Fibroblast of pulmonary artery (primary cell): ENCODE results near the gene DDX54.

Experiments
- DNase-seq: peaks from one replicate; pipeline ENCODE4 v3.0.0-alpha.2; 2010; ENCODE audit warnings: low read depth
- H3K4me3 ChIP-seq: replicated peaks from 2 replicates; pipeline ENCODE4 v1.5.1; 2011; ENCODE audit warnings: low read depth, mild to moderate bottlenecking, control low read depth, low read length, moderate library complexity
- TF ChIP-seq, protein P1 (sequence below): IDR thresholded peaks from 2 replicates; pipeline ENCODE4 v1.5.1; 2011; ENCODE audit warnings: mild to moderate bottlenecking, control low read depth, low read length, inconsistent platforms; ENCODE audit errors: missing control alignments

Gene DDX54

DNA sequence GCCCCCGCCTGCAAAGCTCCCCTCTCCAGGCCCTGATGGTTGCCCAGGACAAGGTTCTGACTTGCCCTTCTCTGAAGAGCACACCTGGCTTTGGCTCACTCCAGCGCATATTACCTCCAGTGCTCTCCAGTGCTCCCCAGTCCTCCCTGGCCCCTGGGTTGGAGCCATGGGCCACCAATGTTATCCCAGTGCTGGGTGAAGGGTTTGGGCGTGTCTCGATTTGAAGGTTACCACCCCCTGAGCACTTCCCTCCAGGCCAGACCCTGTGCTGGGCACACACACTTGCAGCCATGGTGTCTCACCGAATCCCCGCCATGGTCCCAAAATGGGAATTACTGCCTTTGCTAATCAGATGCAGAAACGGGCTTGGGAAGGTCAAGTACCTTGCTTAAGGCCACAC is 11.3 kb upstream of the DDX54 start:
- no peak for DNase-seq
- no peak overlapping the region for H3K4me3 ChIP-seq
- TF ChIP-seq, protein P1, sequence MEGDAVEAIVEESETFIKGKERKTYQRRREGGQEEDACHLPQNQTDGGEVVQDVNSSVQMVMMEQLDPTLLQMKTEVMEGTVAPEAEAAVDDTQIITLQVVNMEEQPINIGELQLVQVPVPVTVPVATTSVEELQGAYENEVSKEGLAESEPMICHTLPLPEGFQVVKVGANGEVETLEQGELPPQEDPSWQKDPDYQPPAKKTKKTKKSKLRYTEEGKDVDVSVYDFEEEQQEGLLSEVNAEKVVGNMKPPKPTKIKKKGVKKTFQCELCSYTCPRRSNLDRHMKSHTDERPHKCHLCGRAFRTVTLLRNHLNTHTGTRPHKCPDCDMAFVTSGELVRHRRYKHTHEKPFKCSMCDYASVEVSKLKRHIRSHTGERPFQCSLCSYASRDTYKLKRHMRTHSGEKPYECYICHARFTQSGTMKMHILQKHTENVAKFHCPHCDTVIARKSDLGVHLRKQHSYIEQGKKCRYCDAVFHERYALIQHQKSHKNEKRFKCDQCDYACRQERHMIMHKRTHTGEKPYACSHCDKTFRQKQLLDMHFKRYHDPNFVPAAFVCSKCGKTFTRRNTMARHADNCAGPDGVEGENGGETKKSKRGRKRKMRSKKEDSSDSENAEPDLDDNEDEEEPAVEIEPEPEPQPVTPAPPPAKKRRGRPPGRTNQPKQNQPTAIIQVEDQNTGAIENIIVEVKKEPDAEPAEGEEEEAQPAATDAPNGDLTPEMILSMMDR: no peak

DNA sequence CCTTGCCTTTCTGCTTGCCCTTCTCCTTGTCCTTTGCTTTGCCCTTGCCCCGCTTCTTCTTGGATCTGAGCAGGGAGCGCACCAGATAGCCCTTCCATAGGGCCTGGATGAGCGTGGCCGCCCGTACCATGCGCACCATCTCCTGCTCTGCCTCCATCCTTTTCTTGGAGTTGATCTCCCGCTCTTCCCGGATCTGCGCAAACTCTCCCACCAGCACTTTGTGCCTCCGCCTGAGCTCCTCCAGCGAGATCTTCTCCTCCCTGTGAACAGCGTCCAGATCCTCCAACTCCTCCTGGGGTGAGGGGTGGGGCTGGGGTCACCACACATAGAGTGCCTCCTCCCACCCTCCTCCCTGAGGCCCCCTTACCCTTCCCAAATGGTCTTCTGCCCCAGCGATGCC is 10.3 kb upstream of the DDX54 start:
- DNase-seq: no peak
- TF ChIP-seq, protein P1: no peak
- H3K4me3 ChIP-seq: no peak overlapping the region

DNA sequence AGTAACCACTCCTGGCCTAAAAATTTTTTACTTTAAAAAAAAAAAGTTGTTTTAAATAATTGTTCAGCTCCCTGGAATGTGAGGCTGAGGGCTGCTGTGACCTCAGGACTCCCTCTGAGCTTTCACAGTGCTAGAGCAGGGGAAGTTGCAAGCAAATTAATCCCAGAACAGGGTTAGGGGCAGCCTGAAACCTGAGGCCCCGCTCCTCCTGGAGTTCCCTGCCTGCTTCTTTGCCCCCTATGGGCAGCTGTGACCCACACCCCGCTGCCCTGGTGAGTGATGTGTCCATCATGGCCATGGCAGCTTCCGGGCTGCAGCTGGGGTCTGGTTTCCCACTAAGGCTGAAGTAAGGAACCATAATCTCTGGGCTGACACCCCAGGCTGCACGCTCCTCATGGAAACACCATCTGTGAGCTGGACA is 9.7 kb upstream of the DDX54 start:
- DNase-seq: peak; percentile 35
- no peak overlapping the region for H3K4me3 ChIP-seq
- TF ChIP-seq, protein P1: no peak

DNA sequence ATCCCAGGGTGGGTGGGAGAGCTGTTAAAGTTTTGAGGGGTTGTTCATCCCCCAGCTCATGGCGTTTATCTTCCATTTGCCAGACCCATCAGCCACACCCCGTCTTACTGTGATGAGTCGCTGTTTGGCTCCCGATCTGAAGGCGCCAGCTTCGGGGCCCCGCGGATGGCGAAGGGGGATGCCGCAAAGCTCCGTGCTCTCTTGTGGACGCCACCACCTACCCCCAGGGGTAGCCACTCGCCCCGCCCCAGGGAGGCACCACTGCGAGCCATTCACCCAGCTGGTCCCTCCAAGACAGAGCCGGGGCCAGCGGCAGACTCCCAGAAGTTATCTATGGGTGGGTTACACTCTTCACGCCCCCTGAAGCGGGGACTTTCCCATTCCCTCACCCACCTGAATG is 5.9 kb upstream of the DDX54 start:
- DNase-seq: no peak
- TF ChIP-seq, protein P1: no peak
- H3K4me3 ChIP-seq: no peak overlapping the region

DNA sequence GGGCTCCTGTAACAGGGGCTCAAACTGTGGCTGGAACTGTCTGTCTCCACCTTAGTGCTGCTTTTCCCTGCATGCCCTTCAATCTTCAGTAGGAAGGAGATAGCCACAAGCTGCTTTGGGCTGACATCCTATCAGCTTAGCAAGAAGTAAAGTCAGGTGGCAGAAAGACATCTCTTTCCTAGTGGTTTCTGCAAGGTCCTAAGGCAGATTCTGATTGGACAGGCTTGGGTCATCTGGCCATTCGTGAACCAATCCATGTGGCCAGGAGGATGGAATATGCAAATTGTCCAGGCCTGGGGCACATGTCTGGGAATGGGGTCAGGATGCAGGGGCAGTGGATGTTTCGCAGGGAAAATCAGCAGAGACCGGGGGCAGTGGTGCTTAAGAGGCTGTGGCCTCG is 5.5 kb upstream of the DDX54 start:
- peak; percentile 48 for DNase-seq
- TF ChIP-seq, protein P1: no peak
- no peak overlapping the region for H3K4me3 ChIP-seq

DNA sequence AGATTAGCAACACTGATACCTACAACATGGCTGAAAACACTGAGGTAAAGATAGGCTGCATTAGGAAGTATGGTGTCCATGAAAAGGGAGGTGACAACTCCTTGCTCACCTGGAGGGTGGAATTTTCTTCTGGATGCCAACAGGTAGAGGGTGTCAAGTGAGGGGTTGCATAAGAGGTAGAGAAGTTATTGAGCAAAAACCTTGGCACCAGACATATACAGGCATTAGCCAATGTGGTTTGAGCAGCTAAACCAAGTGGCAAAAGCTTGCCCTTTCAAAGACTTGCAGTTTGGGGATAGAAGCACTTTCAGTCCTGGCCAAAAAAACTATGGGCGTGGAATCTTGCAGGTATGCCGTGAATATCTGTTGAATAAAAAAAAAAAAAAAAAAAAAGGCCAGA is 4.1 kb upstream of the DDX54 start:
- TF ChIP-seq, protein P1: no peak
- no peak for DNase-seq
- H3K4me3 ChIP-seq: no peak overlapping the region

DNA sequence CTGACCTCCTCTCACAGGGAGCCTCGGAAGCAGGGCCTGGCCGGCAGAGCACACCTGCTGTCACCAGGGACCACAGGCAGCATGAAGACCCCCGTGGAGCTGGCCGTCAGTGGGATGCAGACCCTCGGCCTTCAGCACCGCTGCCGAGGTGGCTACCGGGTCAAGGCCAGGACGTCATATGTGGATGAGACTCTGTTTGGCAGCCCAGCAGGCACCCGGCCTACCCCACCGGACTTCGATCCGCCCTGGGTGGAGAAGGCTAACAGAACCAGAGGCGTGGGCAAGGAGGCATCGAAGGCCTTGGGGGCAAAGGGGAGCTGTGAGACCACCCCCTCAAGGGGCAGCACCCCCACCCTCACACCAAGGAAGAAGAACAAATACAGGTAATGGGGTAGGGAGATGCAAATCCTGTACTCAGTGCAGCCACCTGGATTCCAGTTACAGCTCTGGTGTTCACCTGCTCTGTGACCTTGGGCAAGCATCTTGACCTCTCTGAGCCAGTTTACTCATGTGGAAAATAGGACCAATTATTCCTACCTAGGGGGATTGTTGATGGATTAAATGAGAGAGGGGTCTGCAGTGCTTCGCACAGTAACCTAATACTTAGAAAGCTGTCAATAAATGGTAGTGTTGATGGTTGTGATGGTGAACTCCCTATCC is 1.5 kb upstream of the DDX54 start:
- peak overlapping the region; percentile 82 for H3K4me3 ChIP-seq
- no peak for DNase-seq
- TF ChIP-seq, protein P1: no peak
